Ishikawa (cell line): ENCODE measurements around the gene GLYAT.

ENCODE experiments used
- CEBPB ChIP-seq: IDR thresholded peaks from 2 replicates; pipeline ENCODE4 v1.6.1; 2012
- CREB1 ChIP-seq: IDR thresholded peaks from 2 replicates; pipeline ENCODE4 v1.6.1; 2012; ENCODE audit warnings: low read depth
- EGR1 ChIP-seq: IDR thresholded peaks from 2 replicates; pipeline ENCODE4 v1.6.1; 2012
- EP300 ChIP-seq: IDR thresholded peaks from 2 replicates; pipeline ENCODE4 v1.6.1; 2012; ENCODE audit warnings: borderline replicate concordance
- FOXM1 ChIP-seq: IDR thresholded peaks from 2 replicates; pipeline ENCODE4 v1.6.1; 2012; ENCODE audit warnings: low read depth, borderline replicate concordance
- NFIC ChIP-seq: IDR thresholded peaks from 2 replicates; pipeline ENCODE4 v1.6.1; 2012
- RAD21 ChIP-seq: IDR thresholded peaks from 2 replicates; pipeline ENCODE4 v1.6.1; 2012; ENCODE audit warnings: low read depth
- TAF1 ChIP-seq: IDR thresholded peaks from 2 replicates; pipeline ENCODE4 v1.6.1; 2012; ENCODE audit warnings: low read depth, mild to moderate bottlenecking
- TCF12 ChIP-seq: IDR thresholded peaks from 2 replicates; pipeline ENCODE4 v1.6.1; 2012; ENCODE audit warnings: low read depth
- TEAD4 ChIP-seq: IDR thresholded peaks from 2 replicates; pipeline ENCODE4 v1.6.1; 2012
- YY1 ChIP-seq: IDR thresholded peaks from 2 replicates; pipeline ENCODE4 v1.6.1; 2012; ENCODE audit warnings: low read depth
- ZBTB7A ChIP-seq: IDR thresholded peaks from 2 replicates; pipeline ENCODE4 v1.6.1; 2012; ENCODE audit warnings: low read depth
- TF ChIP-seq, protein P1 (sequence below): IDR thresholded peaks from 2 replicates; pipeline ENCODE4 v1.6.1; 2012
- TF ChIP-seq, protein P2 (sequence below): IDR thresholded peaks from 2 replicates; pipeline ENCODE4 v1.6.1; 2012
- TF ChIP-seq, protein P3 (sequence below): IDR thresholded peaks from 2 replicates; pipeline ENCODE4 v1.6.1; 2012; ENCODE audit warnings: low read depth, mild to moderate bottlenecking

GLYAT gene

DNA sequence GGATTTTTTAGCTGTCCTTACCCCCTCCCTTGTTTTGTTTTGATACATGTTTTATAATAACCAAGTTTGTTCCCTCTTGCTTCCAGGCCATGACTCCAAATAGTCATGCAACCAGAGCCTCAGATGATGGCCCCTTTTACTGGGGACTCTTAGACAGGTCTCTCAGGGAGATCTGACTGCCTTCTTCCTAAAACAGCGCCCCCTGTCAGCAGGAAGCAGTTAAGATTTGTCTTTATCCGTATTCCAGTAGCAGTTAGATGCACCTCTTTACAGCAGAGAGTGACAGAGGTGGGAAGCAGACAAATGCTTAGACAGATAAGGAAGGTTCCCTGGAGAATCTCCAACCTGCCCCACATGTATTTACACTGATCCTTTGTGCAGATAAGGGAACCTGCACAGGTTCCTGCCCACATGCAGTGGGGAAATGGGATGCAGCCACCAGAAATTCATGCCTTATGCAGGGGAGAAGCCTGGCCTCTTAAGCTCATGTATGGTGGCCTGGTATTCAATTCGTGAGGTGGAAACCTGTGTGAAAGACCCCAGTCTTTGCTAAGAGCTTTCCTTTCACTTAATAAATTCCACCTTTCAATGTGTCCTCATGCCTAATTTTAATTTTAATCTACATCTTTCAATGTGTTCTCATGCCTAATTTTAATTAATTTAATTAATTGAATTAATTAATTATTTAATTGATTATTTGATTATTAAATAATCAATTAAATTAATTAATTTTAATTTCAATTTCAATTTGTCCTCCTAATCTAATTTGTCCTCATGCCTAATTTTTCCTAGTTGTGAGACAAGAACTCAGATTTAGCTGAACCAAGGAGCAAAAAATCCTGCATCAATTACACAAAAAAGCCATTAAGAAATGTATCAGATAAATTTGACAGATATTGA lies 11.5 kb upstream of the GLYAT start:
- TF ChIP-seq, protein P1, sequence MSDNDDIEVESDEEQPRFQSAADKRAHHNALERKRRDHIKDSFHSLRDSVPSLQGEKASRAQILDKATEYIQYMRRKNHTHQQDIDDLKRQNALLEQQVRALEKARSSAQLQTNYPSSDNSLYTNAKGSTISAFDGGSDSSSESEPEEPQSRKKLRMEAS: no peak
- TF ChIP-seq, protein P2, sequence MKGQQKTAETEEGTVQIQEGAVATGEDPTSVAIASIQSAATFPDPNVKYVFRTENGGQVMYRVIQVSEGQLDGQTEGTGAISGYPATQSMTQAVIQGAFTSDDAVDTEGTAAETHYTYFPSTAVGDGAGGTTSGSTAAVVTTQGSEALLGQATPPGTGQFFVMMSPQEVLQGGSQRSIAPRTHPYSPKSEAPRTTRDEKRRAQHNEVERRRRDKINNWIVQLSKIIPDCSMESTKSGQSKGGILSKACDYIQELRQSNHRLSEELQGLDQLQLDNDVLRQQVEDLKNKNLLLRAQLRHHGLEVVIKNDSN: no peak
- TF ChIP-seq TEAD4 (no peak), NFIC (no peak), ZBTB7A (no peak), EGR1 (no peak), RAD21 (no peak), CREB1 (no peak), TAF1 (no peak)
- TF ChIP-seq, protein P3, sequence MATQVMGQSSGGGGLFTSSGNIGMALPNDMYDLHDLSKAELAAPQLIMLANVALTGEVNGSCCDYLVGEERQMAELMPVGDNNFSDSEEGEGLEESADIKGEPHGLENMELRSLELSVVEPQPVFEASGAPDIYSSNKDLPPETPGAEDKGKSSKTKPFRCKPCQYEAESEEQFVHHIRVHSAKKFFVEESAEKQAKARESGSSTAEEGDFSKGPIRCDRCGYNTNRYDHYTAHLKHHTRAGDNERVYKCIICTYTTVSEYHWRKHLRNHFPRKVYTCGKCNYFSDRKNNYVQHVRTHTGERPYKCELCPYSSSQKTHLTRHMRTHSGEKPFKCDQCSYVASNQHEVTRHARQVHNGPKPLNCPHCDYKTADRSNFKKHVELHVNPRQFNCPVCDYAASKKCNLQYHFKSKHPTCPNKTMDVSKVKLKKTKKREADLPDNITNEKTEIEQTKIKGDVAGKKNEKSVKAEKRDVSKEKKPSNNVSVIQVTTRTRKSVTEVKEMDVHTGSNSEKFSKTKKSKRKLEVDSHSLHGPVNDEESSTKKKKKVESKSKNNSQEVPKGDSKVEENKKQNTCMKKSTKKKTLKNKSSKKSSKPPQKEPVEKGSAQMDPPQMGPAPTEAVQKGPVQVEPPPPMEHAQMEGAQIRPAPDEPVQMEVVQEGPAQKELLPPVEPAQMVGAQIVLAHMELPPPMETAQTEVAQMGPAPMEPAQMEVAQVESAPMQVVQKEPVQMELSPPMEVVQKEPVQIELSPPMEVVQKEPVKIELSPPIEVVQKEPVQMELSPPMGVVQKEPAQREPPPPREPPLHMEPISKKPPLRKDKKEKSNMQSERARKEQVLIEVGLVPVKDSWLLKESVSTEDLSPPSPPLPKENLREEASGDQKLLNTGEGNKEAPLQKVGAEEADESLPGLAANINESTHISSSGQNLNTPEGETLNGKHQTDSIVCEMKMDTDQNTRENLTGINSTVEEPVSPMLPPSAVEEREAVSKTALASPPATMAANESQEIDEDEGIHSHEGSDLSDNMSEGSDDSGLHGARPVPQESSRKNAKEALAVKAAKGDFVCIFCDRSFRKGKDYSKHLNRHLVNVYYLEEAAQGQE: no peak

DNA sequence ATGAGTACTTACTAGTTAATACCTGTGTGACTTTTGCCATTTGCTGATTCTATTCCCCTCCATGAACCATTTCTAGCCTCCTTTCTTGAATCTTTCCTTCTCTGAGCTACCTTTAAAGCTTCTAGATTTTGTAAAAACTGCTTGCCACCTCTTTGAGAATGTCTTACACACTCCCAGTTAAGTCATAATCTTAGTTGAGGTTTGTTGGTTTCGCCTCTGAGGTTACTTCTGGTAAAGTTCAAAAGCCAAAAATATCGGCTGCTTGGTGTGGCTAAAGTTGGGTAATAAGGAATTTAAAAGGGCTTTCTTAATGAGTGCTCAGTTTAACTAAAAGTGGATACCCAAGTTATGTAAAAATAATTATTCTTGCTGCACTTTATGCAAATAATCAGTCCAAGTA lies 10.4 kb upstream of the GLYAT start:
- no peak for TF ChIP-seq CEBPB
- TF ChIP-seq TAF1: no peak
- TF ChIP-seq, protein P2: no peak
- no peak for TF ChIP-seq YY1
- TF ChIP-seq, protein P3: no peak
- no peak for TF ChIP-seq EP300
- no peak for TF ChIP-seq TEAD4
- TF ChIP-seq NFIC: no peak
- no peak for TF ChIP-seq CREB1
- TF ChIP-seq, protein P1: no peak
- TF ChIP-seq ZBTB7A: no peak
- no peak for TF ChIP-seq TCF12
- TF ChIP-seq RAD21: no peak
- no peak for TF ChIP-seq EGR1
- no peak for TF ChIP-seq FOXM1

DNA sequence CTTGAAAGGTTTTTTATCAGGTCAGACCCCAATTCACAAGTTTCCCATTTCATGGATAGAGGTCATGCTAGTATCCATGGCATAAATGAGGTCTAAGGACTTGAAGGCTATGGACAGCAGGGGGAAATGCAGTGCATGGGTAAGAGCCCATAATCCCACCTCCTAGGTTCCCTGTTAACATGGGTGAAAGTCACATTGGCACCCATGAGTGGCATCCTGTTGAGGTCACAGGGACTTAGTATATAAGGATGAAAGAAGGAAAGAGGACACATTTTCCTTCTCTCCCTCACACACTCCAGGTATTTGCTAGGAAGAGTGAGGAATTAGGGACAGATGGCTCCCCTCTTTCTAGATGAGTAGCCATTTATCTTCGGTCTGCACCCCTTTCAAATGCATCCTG lies 9.4 kb upstream of the GLYAT start:
- TF ChIP-seq, protein P1: no peak
- no peak for TF ChIP-seq EGR1
- no peak for TF ChIP-seq TAF1
- TF ChIP-seq ZBTB7A: no peak
- no peak for TF ChIP-seq TCF12
- TF ChIP-seq EP300: no peak
- TF ChIP-seq CEBPB: no peak
- TF ChIP-seq, protein P2: no peak
- TF ChIP-seq FOXM1: no peak
- no peak for TF ChIP-seq NFIC
- TF ChIP-seq YY1: no peak
- TF ChIP-seq, protein P3: no peak
- no peak for TF ChIP-seq CREB1
- TF ChIP-seq RAD21: no peak
- no peak for TF ChIP-seq TEAD4
